Neural progenitor cell (in vitro differentiated cells): ENCODE data around the gene AK8. TPM values are rescaled to one million over a fixed set of nuclear protein-coding genes. Genes with fewer than 3 reads are reported as not detected.

Experiments
- DNase-seq: peaks from one replicate; pipeline ENCODE4 v3.0.0-alpha.2; 2016; ENCODE audit warnings: low spot score
- H2AFZ ChIP-seq: fragments of 200-600 bp; sonication (generic); replicated peaks from 2 replicates; pipeline ENCODE4 v1.6.1; 2016; ENCODE audit warnings: antibody characterized with exemption
- H3F3A ChIP-seq: fragments of 200-600 bp; sonication (generic); 2 replicates; pipeline ENCODE4 v1.6.1; 2016; ENCODE audit warnings: antibody characterized with exemption, low read depth
- H3K27ac ChIP-seq: fragments of 200-600 bp; sonication (generic); 2 replicates; pipeline ENCODE4 v1.5.1; 2016; ENCODE audit warnings: mild to moderate bottlenecking
- H3K27me3 ChIP-seq: fragments of 200-600 bp; sonication (generic); 2 replicates; pipeline ENCODE4 v1.6.1; 2016; ENCODE audit warnings: mild to moderate bottlenecking, moderate library complexity
- H3K36me3 ChIP-seq: fragments of 200-600 bp; sonication (generic); 2 replicates; pipeline ENCODE4 v1.5.1; 2016
- H3K4me1 ChIP-seq: fragments of 200-600 bp; sonication (generic); 2 replicates; pipeline ENCODE4 v1.6.1; 2016; ENCODE audit warnings: mixed run types
- H3K4me2 ChIP-seq: fragments of 200-600 bp; sonication (generic); 2 replicates; pipeline ENCODE4 v1.6.1; 2016
- H3K4me3 ChIP-seq: fragments of 200-600 bp; sonication (generic); 2 replicates; pipeline ENCODE4 v1.5.1; 2016
- H3K79me2 ChIP-seq: fragments of 200-600 bp; sonication (generic); 2 replicates; pipeline ENCODE4 v1.6.1; 2016; ENCODE audit warnings: low read depth
- H3K9ac ChIP-seq: fragments of 200-600 bp; sonication (generic); 2 replicates; pipeline ENCODE4 v1.6.1; 2016
- H3K9me3 ChIP-seq: fragments of 200-600 bp; sonication (generic); 2 replicates; pipeline ENCODE4 v1.5.1; 2016; ENCODE audit warnings: low read depth
- H4K20me1 ChIP-seq: fragments of 200-600 bp; sonication (generic); 2 replicates; pipeline ENCODE4 v1.6.1; 2016; ENCODE audit warnings: low read depth
- H3K27ac Mint-ChIP-seq: 3 replicates; pipeline ENCODE4 v1.8.0; 2021; ENCODE audit warnings: mixed read lengths
- H3K27me3 Mint-ChIP-seq: 2 replicates; pipeline ENCODE4 v1.8.0; 2022; ENCODE audit warnings: low read depth, mild to moderate bottlenecking, inconsistent platforms, moderate library complexity, mixed read lengths; ENCODE audit not compliant: insufficient read depth
- H3K36me3 Mint-ChIP-seq: 3 replicates; pipeline ENCODE4 v1.8.0; 2021; ENCODE audit warnings: mixed read lengths
- H3K4me1 Mint-ChIP-seq: 3 replicates; pipeline ENCODE4 v1.8.0; 2021; ENCODE audit warnings: mixed read lengths
- H3K4me3 Mint-ChIP-seq: 3 replicates; pipeline ENCODE4 v1.8.0; 2021; ENCODE audit warnings: mild to moderate bottlenecking, moderate library complexity, mixed read lengths
- H3K9me3 Mint-ChIP-seq: 3 replicates; pipeline ENCODE4 v1.8.0; 2020; ENCODE audit warnings: mixed read lengths
- EZH2 ChIP-seq: fragments of 200-600 bp; sonication (generic); IDR thresholded peaks from 2 replicates; pipeline ENCODE4 v1.6.1; 2017; ENCODE audit warnings: antibody characterized with exemption, mild to moderate bottlenecking, moderate library complexity
- EZH2phosphoT487 ChIP-seq: fragments of 200-600 bp; sonication (generic); IDR thresholded peaks from 2 replicates; pipeline ENCODE4 v1.6.1; 2017; ENCODE audit warnings: antibody characterized with exemption
- total RNA-seq: library from RNA; depleted of rRNA; stranded (reverse); fragments of >200 nt; gene quantifications from 2 replicates; pipeline ENCODE4 v1.2.3, GENCODE V29; 2015; ENCODE audit warnings: low replicate concordance
- TF ChIP-seq, protein P1 (sequence below): fragments of 200-600 bp; sonication (generic); IDR thresholded peaks from 2 replicates; pipeline ENCODE4 v1.5.1; 2017; ENCODE audit warnings: antibody characterized with exemption, mild to moderate bottlenecking

The AK8 gene
- total RNA-seq, 1 donor from 2014 or later = 0.43 TPM

- TF ChIP-seq EZH2 (no peak), EZH2phosphoT487 (no peak)
- TF ChIP-seq, protein P1, sequence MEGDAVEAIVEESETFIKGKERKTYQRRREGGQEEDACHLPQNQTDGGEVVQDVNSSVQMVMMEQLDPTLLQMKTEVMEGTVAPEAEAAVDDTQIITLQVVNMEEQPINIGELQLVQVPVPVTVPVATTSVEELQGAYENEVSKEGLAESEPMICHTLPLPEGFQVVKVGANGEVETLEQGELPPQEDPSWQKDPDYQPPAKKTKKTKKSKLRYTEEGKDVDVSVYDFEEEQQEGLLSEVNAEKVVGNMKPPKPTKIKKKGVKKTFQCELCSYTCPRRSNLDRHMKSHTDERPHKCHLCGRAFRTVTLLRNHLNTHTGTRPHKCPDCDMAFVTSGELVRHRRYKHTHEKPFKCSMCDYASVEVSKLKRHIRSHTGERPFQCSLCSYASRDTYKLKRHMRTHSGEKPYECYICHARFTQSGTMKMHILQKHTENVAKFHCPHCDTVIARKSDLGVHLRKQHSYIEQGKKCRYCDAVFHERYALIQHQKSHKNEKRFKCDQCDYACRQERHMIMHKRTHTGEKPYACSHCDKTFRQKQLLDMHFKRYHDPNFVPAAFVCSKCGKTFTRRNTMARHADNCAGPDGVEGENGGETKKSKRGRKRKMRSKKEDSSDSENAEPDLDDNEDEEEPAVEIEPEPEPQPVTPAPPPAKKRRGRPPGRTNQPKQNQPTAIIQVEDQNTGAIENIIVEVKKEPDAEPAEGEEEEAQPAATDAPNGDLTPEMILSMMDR = no peak
- H3K4me2 ChIP-seq = no peak overlapping the region
- no peaks in the 10 kb centered on the region for H4K20me1 ChIP-seq
- no peak overlapping the region for H3K27ac ChIP-seq
- H3K9ac ChIP-seq = no peak overlapping the region
- no peaks in the 10 kb centered on the region for H3K79me2 ChIP-seq
- H3K9me3 ChIP-seq = no peaks in the 10 kb centered on the region
- peaks cover 15% of the 10 kb centered on the region for H3K4me1 ChIP-seq
- no peak for DNase-seq
- H2AFZ ChIP-seq = no peak overlapping the region
- H3K27me3 ChIP-seq = no peaks in the 10 kb centered on the region
- peaks cover 2% of the 10 kb centered on the region for H3K27me3 Mint-ChIP-seq
- H3K36me3 ChIP-seq = no peaks in the 10 kb centered on the region
- H3K4me3 Mint-ChIP-seq = no peak overlapping the region
- no peak overlapping the region for H3K4me3 ChIP-seq
- H3K36me3 Mint-ChIP-seq = no peaks in the 10 kb centered on the region
- peaks cover 4% of the 10 kb centered on the region for H3F3A ChIP-seq
- peaks cover 2% of the 10 kb centered on the region for H3K9me3 Mint-ChIP-seq
- no peak overlapping the region for H3K27ac Mint-ChIP-seq
- H3K4me1 Mint-ChIP-seq = peaks cover 12% of the 10 kb centered on the region
Measured at GRCh38 chr9:132853482-132853881, 24.6 kb downstream of the AK8 start.

DNA sequence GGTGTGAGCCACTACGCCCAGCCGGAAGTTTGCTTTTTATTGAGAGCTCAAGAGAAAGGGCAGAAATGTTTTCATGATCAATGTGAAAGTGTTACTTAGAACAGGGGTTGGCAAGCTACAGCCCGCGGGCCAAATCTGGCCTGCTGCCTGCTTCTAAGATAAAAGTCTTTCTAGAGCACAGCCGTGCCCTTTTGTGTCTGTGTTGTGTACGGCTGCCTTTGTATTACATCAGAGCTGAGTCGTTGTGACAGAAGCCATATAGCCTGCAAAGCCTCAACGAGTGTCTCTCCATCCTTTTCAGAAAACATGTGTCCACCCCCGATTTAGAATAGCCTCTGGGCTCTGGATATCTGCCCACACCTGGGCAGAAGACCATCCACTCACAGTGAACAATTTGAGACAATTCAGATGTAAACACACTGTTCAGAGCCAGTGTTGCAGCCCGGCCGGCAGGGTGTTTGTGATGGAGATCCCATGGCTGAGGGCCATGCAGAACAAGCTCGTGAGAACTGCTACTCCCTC lies 28.8 kb downstream of the AK8 start:
- H3K4me3 ChIP-seq = no peak overlapping the region
- no peaks in the 10 kb centered on the region for H4K20me1 ChIP-seq
- peaks cover 2% of the 10 kb centered on the region for H3K4me1 Mint-ChIP-seq
- H3K36me3 Mint-ChIP-seq = no peaks in the 10 kb centered on the region
- H3K4me2 ChIP-seq = no peak overlapping the region
- no peaks in the 10 kb centered on the region for H3K36me3 ChIP-seq
- no peak for DNase-seq
- TF ChIP-seq EZH2 (no peak), EZH2phosphoT487 (no peak)
- TF ChIP-seq, protein P1 = no peak
- peaks cover 2% of the 10 kb centered on the region for H3K9me3 Mint-ChIP-seq
- no peak overlapping the region for H3K27ac Mint-ChIP-seq
- no peaks in the 10 kb centered on the region for H3F3A ChIP-seq
- no peaks in the 10 kb centered on the region for H3K27me3 Mint-ChIP-seq
- no peak overlapping the region for H2AFZ ChIP-seq
- H3K4me3 Mint-ChIP-seq = no peak overlapping the region
- no peak overlapping the region for H3K9ac ChIP-seq
- no peak overlapping the region for H3K27ac ChIP-seq
- H3K27me3 ChIP-seq = no peaks in the 10 kb centered on the region
- no peaks in the 10 kb centered on the region for H3K9me3 ChIP-seq
- H3K79me2 ChIP-seq = no peaks in the 10 kb centered on the region
- H3K4me1 ChIP-seq = no peaks in the 10 kb centered on the region

DNA sequence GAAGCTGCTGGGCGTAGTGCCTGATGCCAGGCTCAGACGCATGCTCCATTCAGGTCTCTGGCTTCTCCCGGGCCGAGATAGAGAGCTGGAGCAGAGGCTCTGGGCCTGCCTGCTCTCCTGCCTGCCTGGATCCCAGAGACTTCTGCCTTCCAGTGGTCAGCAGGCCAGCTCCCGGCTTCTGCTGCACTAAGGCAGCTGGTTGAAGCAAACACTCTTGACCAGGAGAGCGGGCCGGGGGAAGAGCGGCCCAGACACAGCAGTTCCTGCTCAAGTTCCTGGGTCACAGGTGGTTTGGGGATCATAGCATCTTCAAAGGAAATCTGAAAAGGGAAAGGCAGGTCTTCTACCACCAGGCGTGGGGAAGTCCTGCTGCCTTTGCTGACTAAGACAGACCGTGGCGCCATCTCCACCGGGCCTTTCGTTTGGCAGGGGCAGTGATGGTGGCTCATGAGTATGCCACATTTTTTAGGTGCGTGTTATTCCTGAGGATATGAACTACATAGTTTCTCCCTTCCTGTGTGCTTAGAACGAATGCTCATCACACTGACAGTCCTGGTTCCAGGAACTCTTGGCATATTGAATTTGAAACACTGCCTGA lies 31.1 kb downstream of the AK8 start:
- no peaks in the 10 kb centered on the region for H3K27me3 Mint-ChIP-seq
- no peak overlapping the region for H3K4me2 ChIP-seq
- TF ChIP-seq, protein P1 = no peak
- TF ChIP-seq EZH2phosphoT487 = no peak
- TF ChIP-seq EZH2 = no peak
- no peak overlapping the region for H3K27ac ChIP-seq
- H3K36me3 Mint-ChIP-seq = peaks cover 2% of the 10 kb centered on the region
- H3K27me3 ChIP-seq = no peaks in the 10 kb centered on the region
- no peak overlapping the region for H3K9ac ChIP-seq
- no peaks in the 10 kb centered on the region for H3K9me3 Mint-ChIP-seq
- H3F3A ChIP-seq = no peaks in the 10 kb centered on the region
- no peak overlapping the region for H2AFZ ChIP-seq
- no peak overlapping the region for H3K4me3 ChIP-seq
- H3K4me1 ChIP-seq = no peaks in the 10 kb centered on the region
- H3K27ac Mint-ChIP-seq = no peak overlapping the region
- DNase-seq = no peak
- peaks cover 8% of the 10 kb centered on the region for H3K4me1 Mint-ChIP-seq
- no peaks in the 10 kb centered on the region for H3K79me2 ChIP-seq
- H3K9me3 ChIP-seq = no peaks in the 10 kb centered on the region
- H4K20me1 ChIP-seq = no peaks in the 10 kb centered on the region
- H3K4me3 Mint-ChIP-seq = no peak overlapping the region
- no peaks in the 10 kb centered on the region for H3K36me3 ChIP-seq
